Measurements from ENCODE around the gene SERPINB10.

SERPINB10 gene

GRCh38 chr18:63949068-63949737 is 41.4 kb downstream of the SERPINB10 start, which contains the start of gene HMSD:
HMSD (plus strand) TSS chr18:63949301; CDS start chr18:63953456, 4,155 bp downstream.
- DNase-seq = no peak

GRCh38 chr18:63951302-63951705 is 43.5 kb downstream of the SERPINB10 start:
- no peak for DNase-seq

GRCh38 chr18:63953811-63954210 is 46.1 kb downstream of the SERPINB10 start:
- DNase-seq = no peak

- DNase-seq = no peak
These were observed 49.0 kb downstream of the SERPINB10 start for GRCh38 chr18:63956755-63957154.

- no peak for DNase-seq
These were observed 53.1 kb downstream of the SERPINB10 start for GRCh38 chr18:63960891-63961290.

- DNase-seq = no peak
These were observed 53.8 kb downstream of the SERPINB10 start for GRCh38 chr18:63961435-63961980.

GRCh38 chr18:63962137-63962536 is 54.4 kb downstream of the SERPINB10 start:
- no peak for DNase-seq

GRCh38 chr18:63963615-63964256 is 56.0 kb downstream of the SERPINB10 start:
- DNase-seq = peak; percentile 23

- no peak for DNase-seq
These were observed 57.1 kb downstream of the SERPINB10 start for GRCh38 chr18:63964908-63965307.

GRCh38 chr18:63965716-63966330 is 58.1 kb downstream of the SERPINB10 start:
- DNase-seq = no peak

GRCh38 chr18:63969942-63970808 is 62.4 kb downstream of the SERPINB10 start, which contains the start of gene SERPINB8:
SERPINB8 (plus strand) TSS chr18:63970081; CDS start chr18:63978309, 8,228 bp downstream.
- peak; percentile 76 for DNase-seq

- no peak for DNase-seq
These were observed 63.0 kb downstream of the SERPINB10 start for GRCh38 chr18:63970809-63971205.

GRCh38 chr18:63971320-63972001 is 63.7 kb downstream of the SERPINB10 start:
- no peak for DNase-seq

- DNase-seq = no peak
These were observed 64.2 kb downstream of the SERPINB10 start for GRCh38 chr18:63972002-63972376.

- no peak for DNase-seq
These were observed 67.2 kb downstream of the SERPINB10 start for GRCh38 chr18:63974991-63975390.

GRCh38 chr18:63975628-63976027 is 67.9 kb downstream of the SERPINB10 start:
- no peak for DNase-seq

GRCh38 chr18:63977040-63977439 is 69.3 kb downstream of the SERPINB10 start:
- DNase-seq = no peak

GRCh38 chr18:63979409-63979920 is 71.7 kb downstream of the SERPINB10 start:
- no peak for DNase-seq

- no peak for DNase-seq
These were observed 72.3 kb downstream of the SERPINB10 start for GRCh38 chr18:63980027-63980426.

- DNase-seq = no peak
These were observed 73.2 kb downstream of the SERPINB10 start for GRCh38 chr18:63980896-63981460.

- DNase-seq = no peak
These were observed 74.0 kb downstream of the SERPINB10 start for GRCh38 chr18:63981719-63982118.

GRCh38 chr18:63982361-63982760 is 74.6 kb downstream of the SERPINB10 start:
- DNase-seq = no peak
